ENCODE results near the gene NRM.
"Not testable (repeated sequence)": the region's sequence is repeated elsewhere in the genome, so short reads cannot be mapped to it uniquely, and the experiment has no call there.

The NRM gene, protein sequence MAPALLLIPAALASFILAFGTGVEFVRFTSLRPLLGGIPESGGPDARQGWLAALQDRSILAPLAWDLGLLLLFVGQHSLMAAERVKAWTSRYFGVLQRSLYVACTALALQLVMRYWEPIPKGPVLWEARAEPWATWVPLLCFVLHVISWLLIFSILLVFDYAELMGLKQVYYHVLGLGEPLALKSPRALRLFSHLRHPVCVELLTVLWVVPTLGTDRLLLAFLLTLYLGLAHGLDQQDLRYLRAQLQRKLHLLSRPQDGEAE

DNA sequence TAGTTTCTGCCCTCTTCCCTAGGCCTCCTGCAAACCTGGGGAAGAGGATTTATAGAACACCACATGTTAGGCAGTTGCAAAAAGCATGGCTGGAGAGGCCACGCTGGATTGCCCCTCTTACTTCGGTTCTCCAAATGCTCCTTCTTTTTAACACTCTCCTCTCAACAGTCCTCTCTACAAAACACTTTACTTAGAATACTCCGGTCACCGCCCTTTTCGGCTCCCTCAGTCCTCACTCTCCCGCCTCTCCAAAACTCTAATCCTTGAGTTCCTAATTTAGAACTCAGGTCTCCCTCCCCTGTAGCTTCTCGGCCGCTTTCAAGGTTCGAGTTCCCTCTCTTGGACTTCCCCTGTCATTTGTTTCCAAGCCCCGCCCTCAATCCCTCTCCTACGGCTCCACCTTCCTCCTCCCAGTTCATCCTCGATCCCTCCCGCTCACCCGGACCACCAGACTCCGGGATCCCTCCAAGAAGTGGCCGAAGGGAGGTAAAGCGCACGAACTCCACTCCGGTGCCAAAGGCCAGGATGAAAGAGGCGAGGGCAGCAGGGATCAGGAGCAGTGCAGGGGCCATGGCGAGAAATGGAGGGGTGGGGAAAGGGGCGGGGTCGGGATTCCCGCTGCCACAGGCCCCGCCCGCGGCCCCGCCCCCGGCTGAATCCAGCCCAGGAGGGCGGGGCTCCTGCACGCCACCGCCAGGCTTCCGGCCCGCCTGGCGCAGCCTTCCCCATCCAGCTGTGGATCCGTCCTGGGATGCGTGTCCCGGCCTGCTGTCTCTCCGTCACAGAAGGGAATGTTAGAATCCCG lies at the start of gene NRM:
Gene NRM (minus strand): TSS at position 582 of the 805 bp plus-strand sequence. CDS start 10 bp downstream, at position 572.
- peak; percentile 78 to 92 for DNase-seq

- DNase-seq, result no peak
These were observed 49.7 kb upstream of the NRM start for GRCh38 chr6:30740540-30740870.

DNA sequence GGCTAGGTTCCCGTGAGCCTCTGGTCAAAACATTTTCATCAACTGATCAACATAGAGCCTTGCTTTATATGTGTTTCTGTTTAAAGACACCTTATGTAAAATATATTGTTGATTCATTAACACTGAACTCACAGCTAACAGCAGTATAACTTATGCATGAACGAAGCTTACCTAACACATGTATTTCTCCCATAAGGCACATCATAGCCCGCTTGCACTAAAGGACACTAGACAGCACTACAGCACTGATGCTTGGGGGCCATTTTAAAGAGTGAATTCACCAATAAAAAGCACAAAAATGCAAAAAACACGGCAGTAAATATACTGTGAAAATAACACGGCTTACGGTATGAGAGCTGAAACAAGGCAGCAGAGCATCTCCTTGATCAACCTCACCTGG lies 47.7 kb upstream of the NRM start:
- no peak for DNase-seq

DNA sequence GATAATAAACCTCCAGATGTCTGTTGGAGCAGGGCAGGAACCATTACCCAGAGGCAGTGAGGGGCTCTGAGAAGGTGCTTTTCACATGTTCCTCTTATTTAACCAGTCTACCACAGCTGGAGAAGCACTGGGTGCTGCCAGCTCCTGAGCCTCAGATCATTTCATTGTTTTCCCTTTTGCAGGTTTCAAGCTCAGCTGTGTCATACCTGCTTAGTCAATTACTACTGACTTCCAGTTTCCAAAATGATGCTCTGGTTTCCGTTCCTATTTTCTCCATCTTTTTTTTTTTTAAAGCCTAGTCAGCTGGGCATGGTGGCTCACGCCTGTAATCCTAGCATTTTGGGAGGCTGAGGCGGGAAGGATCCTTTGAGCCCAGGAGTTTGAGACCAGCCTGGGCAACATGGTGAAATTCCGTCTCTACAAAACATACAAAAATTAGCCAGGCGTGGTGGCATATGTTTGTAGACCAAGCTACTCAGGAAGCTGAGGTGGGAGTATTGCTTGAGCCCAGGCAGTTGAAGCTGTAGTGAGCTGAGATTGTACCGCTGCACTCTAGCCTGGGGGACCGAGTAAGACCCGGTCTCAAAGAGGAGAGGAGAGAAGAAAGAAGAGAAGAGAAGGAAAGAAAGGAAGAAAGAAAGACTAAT lies 45.0 kb upstream of the NRM start:
- DNase-seq, result no peak

GRCh38 chr6:30732237-30732943 lies 41.6 kb upstream of the NRM start:
- no peak for DNase-seq

DNA sequence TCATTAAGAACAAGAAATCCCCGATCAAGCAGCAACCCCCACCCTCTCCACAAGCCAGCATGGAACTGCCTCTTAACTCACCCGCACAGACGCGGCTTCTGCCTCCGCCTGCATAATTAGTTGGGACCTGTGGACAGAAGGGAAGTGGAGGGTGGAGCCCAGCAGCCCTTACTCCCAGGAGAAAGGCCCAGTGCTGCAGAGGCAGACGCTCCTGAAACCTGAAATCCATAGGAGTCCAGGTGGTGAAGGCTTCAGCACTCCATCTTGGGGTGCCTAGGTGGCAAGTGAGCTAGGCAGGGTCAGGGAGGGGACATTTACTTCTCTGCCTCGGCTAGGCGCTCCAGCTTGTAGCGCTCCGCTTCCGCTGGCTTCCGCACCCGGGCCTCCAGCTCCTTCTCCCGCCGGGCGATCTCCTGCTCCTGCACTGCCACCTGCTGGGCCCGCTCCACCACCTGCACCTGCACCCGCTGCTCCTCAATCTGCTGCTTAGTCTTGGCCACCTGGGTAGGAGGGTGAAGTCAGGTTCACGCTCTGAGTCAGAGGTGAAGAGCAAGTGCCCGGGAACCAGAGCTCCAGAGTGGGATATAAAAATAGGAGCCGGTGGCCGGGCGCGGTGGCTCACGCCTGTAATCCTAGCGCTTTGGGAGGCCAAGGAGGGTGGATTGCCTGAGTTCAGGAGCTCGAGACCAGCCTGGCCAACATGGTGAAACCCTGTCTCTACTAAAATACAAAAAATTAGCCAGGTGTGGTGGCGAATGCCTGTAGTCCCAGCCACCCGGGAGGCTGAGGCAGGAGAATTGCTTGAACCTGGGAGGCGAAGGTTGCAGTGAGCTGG lies 40.0 kb upstream of the NRM start:
- DNase-seq, result peak in 1 of 2 donors; percentile 10

- DNase-seq, result no peak
These were observed 37.3 kb upstream of the NRM start for GRCh38 chr6:30727920-30728553.

- no peak for DNase-seq
These were observed 36.0 kb upstream of the NRM start for GRCh38 chr6:30726506-30727413.

- no peak for DNase-seq
These were observed 35.1 kb upstream of the NRM start for GRCh38 chr6:30725713-30726505.

DNA sequence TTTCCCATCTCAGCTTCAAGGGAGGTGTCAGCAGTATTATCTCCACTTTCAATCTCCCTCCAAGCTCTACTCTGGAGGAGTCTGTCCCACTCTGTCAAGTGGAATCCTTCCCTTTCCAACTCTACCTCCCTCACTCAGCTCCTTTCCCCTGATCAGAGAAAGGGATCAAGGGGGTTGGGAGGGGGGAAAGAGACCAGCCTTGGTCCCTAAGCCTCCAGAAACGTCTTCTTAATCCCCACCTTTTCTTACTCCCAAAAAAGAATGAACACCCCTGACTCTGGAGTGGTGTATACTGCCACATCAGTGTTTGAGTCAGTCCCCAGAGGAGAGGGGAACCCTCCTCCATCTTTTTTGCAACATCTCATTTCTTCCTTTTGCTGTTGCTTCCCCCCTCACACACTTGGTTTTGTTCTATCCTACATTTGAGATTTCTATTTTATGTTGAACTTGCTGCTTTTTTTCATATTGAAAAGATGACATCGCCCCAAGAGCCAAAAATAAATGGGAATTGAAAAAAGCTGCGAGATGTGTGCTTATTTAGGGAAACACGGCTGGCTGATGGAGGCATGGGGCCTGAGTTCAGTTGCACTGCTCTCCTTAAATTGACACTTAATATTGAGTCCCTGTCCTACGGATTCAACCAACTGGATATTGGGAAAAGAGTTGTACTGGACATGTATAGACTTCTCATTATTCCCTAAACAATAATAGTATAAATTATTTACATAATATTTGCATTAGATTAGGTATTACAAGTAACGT lies 34.3 kb upstream of the NRM start:
- DNase-seq, result no peak

DNA sequence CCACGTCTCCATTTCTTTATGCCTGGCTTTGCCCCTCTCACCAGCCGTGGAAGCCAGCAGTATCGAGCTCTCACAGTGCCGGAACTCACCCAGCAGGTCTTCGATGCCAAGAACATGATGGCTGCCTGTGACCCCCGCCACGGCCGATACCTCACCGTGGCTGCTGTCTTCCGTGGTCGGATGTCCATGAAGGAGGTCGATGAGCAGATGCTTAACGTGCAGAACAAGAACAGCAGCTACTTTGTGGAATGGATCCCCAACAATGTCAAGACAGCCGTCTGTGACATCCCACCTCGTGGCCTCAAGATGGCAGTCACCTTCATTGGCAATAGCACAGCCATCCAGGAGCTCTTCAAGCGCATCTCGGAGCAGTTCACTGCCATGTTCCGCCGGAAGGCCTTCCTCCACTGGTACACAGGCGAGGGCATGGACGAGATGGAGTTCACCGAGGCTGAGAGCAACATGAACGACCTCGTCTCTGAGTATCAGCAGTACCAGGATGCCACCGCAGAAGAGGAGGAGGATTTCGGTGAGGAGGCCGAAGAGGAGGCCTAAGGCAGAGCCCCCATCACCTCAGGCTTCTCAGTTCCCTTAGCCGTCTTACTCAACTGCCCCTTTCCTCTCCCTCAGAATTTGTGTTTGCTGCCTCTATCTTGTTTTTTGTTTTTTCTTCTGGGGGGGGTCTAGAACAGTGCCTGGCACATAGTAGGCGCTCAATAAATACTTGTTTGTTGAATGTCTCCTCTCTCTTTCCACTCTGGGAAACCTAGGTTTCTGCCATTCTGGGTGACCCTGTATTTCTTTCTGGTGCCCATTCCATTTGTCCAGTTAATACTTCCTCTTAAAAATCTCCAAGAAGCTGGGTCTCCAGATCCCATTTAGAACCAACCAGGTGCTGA lies 33.3 kb upstream of the NRM start:
- DNase-seq, result not testable (repeated sequence)

GRCh38 chr6:30723159-30723842 lies 32.5 kb upstream of the NRM start:
- DNase-seq, result not testable (repeated sequence)

GRCh38 chr6:30722280-30723112 lies 31.7 kb upstream of the NRM start:
- DNase-seq, result peak; percentile 57 to 66

DNA sequence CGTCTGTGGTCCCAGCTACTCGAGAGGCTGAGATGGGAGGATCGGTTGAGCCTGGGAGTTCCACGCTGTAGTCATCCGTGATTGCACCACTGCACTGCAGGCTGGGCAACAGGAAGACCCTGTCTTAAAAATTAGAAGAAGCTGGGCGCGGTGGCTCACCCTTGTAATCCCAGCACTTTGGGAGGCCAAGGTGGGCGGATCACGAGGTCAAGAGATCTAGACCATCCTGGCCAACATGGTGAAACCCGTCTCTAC lies 31.2 kb upstream of the NRM start:
- DNase-seq, result not testable (repeated sequence)

DNA sequence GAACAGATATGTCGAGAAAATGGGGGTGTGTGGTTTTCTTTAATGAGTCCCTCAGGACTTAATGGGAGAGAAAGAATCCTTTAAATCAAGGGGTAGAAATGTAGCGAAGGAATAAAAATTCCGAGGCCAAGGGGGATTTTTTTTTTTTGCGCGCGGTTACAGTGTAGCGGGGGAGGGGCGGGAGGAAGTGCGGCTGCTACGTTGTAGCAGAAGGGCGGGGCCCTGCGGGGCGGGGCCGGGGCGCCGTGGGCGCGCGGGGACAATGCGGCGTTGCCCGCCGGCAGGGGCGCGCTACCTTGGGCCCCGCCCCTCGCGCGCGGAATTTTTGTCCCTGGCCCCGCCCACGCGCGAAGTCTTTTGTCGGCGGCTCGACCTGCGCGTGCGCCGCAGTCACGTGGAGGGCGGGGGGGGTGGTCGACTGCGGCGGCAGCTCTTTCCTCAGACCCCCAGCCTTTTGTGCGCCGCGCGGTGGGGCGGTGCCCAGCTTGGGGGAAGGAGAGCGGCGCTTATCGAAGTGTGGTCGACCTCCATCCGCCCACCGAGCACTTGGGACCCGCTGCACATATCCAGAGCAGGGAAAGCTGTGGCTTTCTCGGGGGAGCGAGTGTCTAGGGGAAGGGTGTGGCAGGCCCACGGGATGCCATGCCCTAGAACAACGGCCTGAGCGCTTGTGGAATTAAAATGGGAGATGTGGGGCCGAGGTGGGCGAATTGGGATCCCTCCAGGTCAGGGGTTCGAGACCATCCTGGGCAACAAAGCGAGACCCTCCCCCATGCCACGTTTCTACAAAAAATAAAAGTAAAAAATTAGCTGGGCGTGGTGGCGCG lies 30.6 kb upstream of the NRM start:
- DNase-seq, result peak; percentile 82 to 86

DNA sequence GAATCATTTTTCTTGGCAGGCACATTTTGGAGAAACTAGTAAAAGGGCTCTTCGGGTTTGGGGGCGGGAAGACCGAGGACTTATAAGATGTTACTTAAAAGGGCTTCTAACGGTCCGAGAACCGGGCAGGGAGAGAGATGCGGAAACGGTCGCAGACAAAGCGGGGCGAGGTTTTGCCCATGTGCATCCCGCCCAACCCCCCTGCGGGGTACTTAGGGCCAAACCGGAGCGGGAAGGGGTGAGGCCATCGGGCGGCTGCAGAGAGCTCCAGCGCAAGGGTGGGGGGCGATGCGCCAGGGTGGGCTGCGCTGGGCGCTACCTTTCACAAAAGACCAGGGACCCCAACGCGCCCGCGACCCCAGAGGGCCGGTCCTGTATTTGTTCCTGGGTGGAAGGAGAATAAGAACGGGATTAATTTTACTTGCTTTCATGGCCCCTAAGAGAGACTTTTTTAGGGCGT lies 30.0 kb upstream of the NRM start:
- no peak for DNase-seq
